Measurements from ENCODE around the gene IQCK.

DNA sequence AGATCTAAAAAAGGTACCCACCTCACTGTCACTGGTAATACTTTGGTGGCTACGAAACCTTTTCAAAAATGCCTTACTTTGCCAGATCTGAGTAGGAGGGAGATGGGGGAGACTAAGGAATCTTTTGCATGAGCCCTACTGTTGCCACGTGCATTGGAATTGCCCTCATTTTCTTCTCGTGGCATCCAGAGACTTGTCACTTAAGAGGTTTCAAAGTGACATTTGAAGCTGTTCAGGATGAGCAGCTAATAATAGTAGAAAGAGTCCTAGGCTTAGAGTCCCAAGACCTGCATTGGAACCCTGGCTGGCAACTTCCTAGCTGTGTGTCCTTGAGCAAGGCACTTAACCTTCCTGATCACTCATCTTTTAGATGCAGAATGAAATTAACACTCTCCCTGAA, 123.1 kb downstream of the IQCK start:
- no peak for TF ChIP-seq CTCF (IDR thresholded peaks at IDR 0.05; ENCODE audit: low read depth, low read length, poor library complexity, severe bottlenecking)
- no peak for TF ChIP-seq EZH2phosphoT487 (IDR thresholded peaks at IDR 0.05; ENCODE audit: borderline replicate concordance, low read length)

Measured in DOHH2 (cell line).